Astrocyte (in vitro differentiated cells and primary cell): ENCODE measurements around the gene NR5A1. TPM values are rescaled to one million over a fixed set of nuclear protein-coding genes. Genes with fewer than 3 reads are reported as not detected.

ENCODE experiments used
- DNase-seq: peaks from one replicate; pipeline ENCODE4 v3.0.0-alpha.2; 2010; ENCODE audit warnings: low read depth
- FAIRE-seq: peaks from 2 replicates; lab custom pipeline; 2011; peaks lifted over from hg19 to GRCh38; lab: Jason Lieb, UNC
- H2AFZ ChIP-seq: 2 replicates; pipeline ENCODE4 v1.6.0; 2012; ENCODE audit warnings: low read depth, low read length, inconsistent platforms
- H3K27ac ChIP-seq: 2 replicates; pipeline ENCODE4 v1.5.1; 2011; ENCODE audit warnings: low read depth, low read length, inconsistent platforms
- H3K27me3 ChIP-seq: 2 replicates; pipeline ENCODE4 v1.6.0; 2011; ENCODE audit warnings: low read length, inconsistent platforms; ENCODE audit not compliant: insufficient read depth
- H3K36me3 ChIP-seq: 2 replicates; pipeline ENCODE4 v1.5.1; 2011; ENCODE audit warnings: low read length, inconsistent platforms; ENCODE audit not compliant: insufficient read depth
- H3K4me1 ChIP-seq: 2 replicates; pipeline ENCODE4 v1.5.1; 2011; ENCODE audit warnings: low read length, inconsistent platforms; ENCODE audit not compliant: insufficient read depth
- H3K4me2 ChIP-seq: 2 replicates; pipeline ENCODE4 v1.6.0; 2012; ENCODE audit warnings: low read length, inconsistent platforms
- H3K4me3 ChIP-seq: 2 replicates; pipeline ENCODE4 v1.5.1; 2011; ENCODE audit warnings: low read depth, mild to moderate bottlenecking, low read length, inconsistent platforms; ENCODE audit not compliant: insufficient read depth
- H3K79me2 ChIP-seq: 2 replicates; pipeline ENCODE4 v1.6.0; 2012; ENCODE audit warnings: mild to moderate bottlenecking, low read length, inconsistent platforms; ENCODE audit not compliant: insufficient read depth
- H3K9ac ChIP-seq: 2 replicates; pipeline ENCODE4 v1.6.0; 2012; ENCODE audit warnings: mild to moderate bottlenecking, low read length, inconsistent platforms
- H3K9me3 ChIP-seq: 2 replicates; pipeline ENCODE4 v1.5.1; 2012; ENCODE audit warnings: low read depth, mild to moderate bottlenecking, low read length, inconsistent platforms; ENCODE audit not compliant: insufficient read depth
- H4K20me1 ChIP-seq: 2 replicates; pipeline ENCODE4 v1.6.0; 2012; ENCODE audit warnings: low read length, inconsistent platforms; ENCODE audit not compliant: insufficient read depth
- H3K27ac Mint-ChIP-seq: one replicate; pipeline ENCODE4 v1.8.0; 2021; ENCODE audit warnings: mild to moderate bottlenecking, mixed read lengths; ENCODE audit not compliant: unreplicated experiment
- H3K27me3 Mint-ChIP-seq: one replicate; pipeline ENCODE4 v1.8.0; 2021; ENCODE audit warnings: low read depth, mixed read lengths; ENCODE audit not compliant: unreplicated experiment
- H3K36me3 Mint-ChIP-seq: one replicate; pipeline ENCODE4 v1.8.0; 2021; ENCODE audit warnings: low read depth, mixed read lengths; ENCODE audit not compliant: unreplicated experiment
- H3K4me1 Mint-ChIP-seq: one replicate; pipeline ENCODE4 v1.8.0; 2021; ENCODE audit warnings: low read depth, mixed read lengths; ENCODE audit not compliant: unreplicated experiment
- H3K4me3 Mint-ChIP-seq: one replicate; pipeline ENCODE4 v1.8.0; 2021; ENCODE audit warnings: mild to moderate bottlenecking, moderate library complexity, mixed read lengths; ENCODE audit not compliant: unreplicated experiment
- H3K9me3 Mint-ChIP-seq: one replicate; pipeline ENCODE4 v1.8.0; 2021; ENCODE audit warnings: mild to moderate bottlenecking, mixed read lengths; ENCODE audit not compliant: unreplicated experiment
- CTCF ChIP-seq: IDR thresholded peaks from 2 replicates; pipeline ENCODE4 v1.5.1; 2011; ENCODE audit warnings: low read depth, mild to moderate bottlenecking, inconsistent platforms, low read length, moderate library complexity; ENCODE audit not compliant: insufficient read depth
- EZH2 ChIP-seq: IDR thresholded peaks from 2 replicates; pipeline ENCODE4 v1.6.1; 2012; ENCODE audit warnings: mild to moderate bottlenecking, low read length, inconsistent platforms; ENCODE audit not compliant: insufficient read depth
- total RNA-seq: library from RNA; stranded (reverse); gene quantifications from 2 replicates; pipeline ENCODE4 v1.2.1, GENCODE V29; 2021

The NR5A1 gene
- total RNA-seq, 1 donor from 2014 or later = not detected

- DNase-seq (no peak), FAIRE-seq (no peak)
- H3K4me1 Mint-ChIP-seq = peaks cover 3% of the 10 kb centered on the region
- peaks cover 37% of the 10 kb centered on the region for H3K27me3 Mint-ChIP-seq
- Histone ChIP-seq H3K4me2 (no peak overlapping the region), H3K27ac (no peak overlapping the region), H3K27me3 (peaks cover 46% of the 10 kb centered on the region), H3K79me2 (no peaks in the 10 kb centered on the region), H3K9ac (no peak overlapping the region), H3K4me3 (no peak overlapping the region), H3K36me3 (no peaks in the 10 kb centered on the region), H3K9me3 (no peaks in the 10 kb centered on the region), H2AFZ (no peak overlapping the region), H3K4me1 (no peaks in the 10 kb centered on the region), H4K20me1 (no peaks in the 10 kb centered on the region)
- H3K9me3 Mint-ChIP-seq = peaks cover 3% of the 10 kb centered on the region
- H3K4me3 Mint-ChIP-seq = no peak overlapping the region
- no peak overlapping the region for H3K27ac Mint-ChIP-seq
- H3K36me3 Mint-ChIP-seq = peaks cover 2% of the 10 kb centered on the region
- TF ChIP-seq EZH2 (no peak), CTCF (no peak)
Measured at GRCh38 chr9:124505901-124506346, 1.3 kb downstream of the NR5A1 start.

- DNase-seq (no peak), FAIRE-seq (no peak)
- Mint-ChIP-seq H3K27me3 (peaks cover 42% of the 10 kb centered on the region), H3K9me3 (peaks cover 3% of the 10 kb centered on the region), H3K4me1 (peaks cover 3% of the 10 kb centered on the region), H3K4me3 (no peak overlapping the region), H3K27ac (peak overlapping the region; percentile 26), H3K36me3 (peaks cover 2% of the 10 kb centered on the region)
- TF ChIP-seq EZH2 (peak; percentile 96), CTCF (no peak)
- H3K4me2 ChIP-seq = peak overlapping the region; percentile 39
- no peaks in the 10 kb centered on the region for H3K4me1 ChIP-seq
- no peak overlapping the region for H3K27ac ChIP-seq
- H3K27me3 ChIP-seq = peaks cover 50% of the 10 kb centered on the region
- no peak overlapping the region for H3K4me3 ChIP-seq
- no peaks in the 10 kb centered on the region for H4K20me1 ChIP-seq
- H3K79me2 ChIP-seq = no peaks in the 10 kb centered on the region
- H2AFZ ChIP-seq = peak overlapping the region; percentile 47
- H3K9me3 ChIP-seq = no peaks in the 10 kb centered on the region
- no peaks in the 10 kb centered on the region for H3K36me3 ChIP-seq
- no peak overlapping the region for H3K9ac ChIP-seq
Measured at GRCh38 chr9:124505006-124505900, 1.9 kb downstream of the NR5A1 start.
